Measurements from ENCODE around the gene ATMIN.

Gene ATMIN

GRCh38 chr16:81035398-81035974 lies at the start of gene ATMIN:
TSS of gene ATMIN (plus strand) at chr16:81035842. CDS start at chr16:81035871, 29 bp downstream.
- DNase-seq (ENCODE audit: low read depth), result peak; percentile 53

- DNase-seq (ENCODE audit: low read depth), result no peak
These were observed 49.1 kb upstream of the ATMIN start for GRCh38 chr16:80986557-80986956.

GRCh38 chr16:80988756-80989155 lies 46.9 kb upstream of the ATMIN start:
- DNase-seq (ENCODE audit: low read depth), result no peak

GRCh38 chr16:80989801-80990200 lies 45.8 kb upstream of the ATMIN start:
- DNase-seq (ENCODE audit: low read depth), result no peak

GRCh38 chr16:80990577-80990976 lies 45.1 kb upstream of the ATMIN start:
- no peak for DNase-seq (ENCODE audit: low read depth)

- no peak for DNase-seq (ENCODE audit: low read depth)
These were observed 44.7 kb upstream of the ATMIN start for GRCh38 chr16:80990978-80991377.

- DNase-seq (ENCODE audit: low read depth), result no peak
These were observed 43.7 kb upstream of the ATMIN start for GRCh38 chr16:80991792-80992430.

GRCh38 chr16:80992676-80993293 lies 42.9 kb upstream of the ATMIN start:
- no peak for DNase-seq (ENCODE audit: low read depth)

- DNase-seq (ENCODE audit: low read depth), result peak; percentile 30
These were observed 42.3 kb upstream of the ATMIN start for GRCh38 chr16:80993307-80993706.

GRCh38 chr16:80993834-80994233 lies 41.8 kb upstream of the ATMIN start:
- DNase-seq (ENCODE audit: low read depth), result no peak

GRCh38 chr16:80994451-80994850 lies 41.2 kb upstream of the ATMIN start:
- no peak for DNase-seq (ENCODE audit: low read depth)

GRCh38 chr16:80996688-80997138 lies 38.9 kb upstream of the ATMIN start:
- no peak for DNase-seq (ENCODE audit: low read depth)

GRCh38 chr16:80997139-80997798 lies 38.4 kb upstream of the ATMIN start:
- no peak for DNase-seq (ENCODE audit: low read depth)

GRCh38 chr16:80997964-80998620 lies 37.5 kb upstream of the ATMIN start:
- DNase-seq (ENCODE audit: low read depth), result no peak

GRCh38 chr16:81000873-81001272 lies 34.8 kb upstream of the ATMIN start:
- DNase-seq (ENCODE audit: low read depth), result no peak

GRCh38 chr16:81001330-81001729 lies 34.3 kb upstream of the ATMIN start:
- DNase-seq (ENCODE audit: low read depth), result no peak

GRCh38 chr16:81003064-81003463 lies 32.6 kb upstream of the ATMIN start:
- DNase-seq (ENCODE audit: low read depth), result no peak

- DNase-seq (ENCODE audit: low read depth), result no peak
These were observed 31.8 kb upstream of the ATMIN start for GRCh38 chr16:81003610-81004460.

- DNase-seq (ENCODE audit: low read depth), result peak; percentile 27
These were observed 30.8 kb upstream of the ATMIN start for GRCh38 chr16:81004646-81005353.

GRCh38 chr16:81005610-81006161 lies 30.0 kb upstream of the ATMIN start:
- DNase-seq (ENCODE audit: low read depth), result no peak

Measured in fibroblast of the conjunctiva (primary cell).